Measurements from ENCODE around the gene PLSCR1.

DNA sequence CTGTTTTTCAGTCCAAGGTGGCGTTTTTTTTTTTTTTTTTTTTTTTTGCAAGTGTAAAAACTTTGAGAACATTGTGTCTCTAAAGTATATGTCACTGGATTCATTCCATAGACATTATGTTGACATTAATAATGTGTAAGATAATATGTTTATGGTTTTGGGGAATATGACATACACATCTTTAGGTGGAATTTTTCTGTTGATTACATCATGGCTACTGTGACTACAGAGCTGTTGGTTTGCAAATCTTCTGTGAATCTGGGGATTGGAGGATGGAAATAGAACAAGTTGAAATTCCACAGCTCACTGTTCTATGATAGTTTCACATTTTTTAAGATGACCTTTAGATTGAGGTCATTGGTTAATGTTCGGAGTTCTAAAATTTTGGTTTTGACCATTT, 50.6 kb downstream of the PLSCR1 start:
- TF ChIP-seq, protein P1, sequence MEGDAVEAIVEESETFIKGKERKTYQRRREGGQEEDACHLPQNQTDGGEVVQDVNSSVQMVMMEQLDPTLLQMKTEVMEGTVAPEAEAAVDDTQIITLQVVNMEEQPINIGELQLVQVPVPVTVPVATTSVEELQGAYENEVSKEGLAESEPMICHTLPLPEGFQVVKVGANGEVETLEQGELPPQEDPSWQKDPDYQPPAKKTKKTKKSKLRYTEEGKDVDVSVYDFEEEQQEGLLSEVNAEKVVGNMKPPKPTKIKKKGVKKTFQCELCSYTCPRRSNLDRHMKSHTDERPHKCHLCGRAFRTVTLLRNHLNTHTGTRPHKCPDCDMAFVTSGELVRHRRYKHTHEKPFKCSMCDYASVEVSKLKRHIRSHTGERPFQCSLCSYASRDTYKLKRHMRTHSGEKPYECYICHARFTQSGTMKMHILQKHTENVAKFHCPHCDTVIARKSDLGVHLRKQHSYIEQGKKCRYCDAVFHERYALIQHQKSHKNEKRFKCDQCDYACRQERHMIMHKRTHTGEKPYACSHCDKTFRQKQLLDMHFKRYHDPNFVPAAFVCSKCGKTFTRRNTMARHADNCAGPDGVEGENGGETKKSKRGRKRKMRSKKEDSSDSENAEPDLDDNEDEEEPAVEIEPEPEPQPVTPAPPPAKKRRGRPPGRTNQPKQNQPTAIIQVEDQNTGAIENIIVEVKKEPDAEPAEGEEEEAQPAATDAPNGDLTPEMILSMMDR (IDR thresholded peaks at IDR 0.05), result no peak
- TF ChIP-seq EP300 (IDR thresholded peaks at IDR 0.05), result no peak
